HG02970 (cell line): ENCODE data around the gene GNG12.
"Not testable (repeated sequence)": the region's sequence is repeated elsewhere in the genome, so short reads cannot be mapped to it uniquely, and the experiment has no call there.

Experiments
- ATAC-seq: cut with Tn5 transposase; IDR thresholded peaks from one replicate; pipeline ENCODE4 v1.9.1; 2021; ENCODE audit warnings: mild to moderate bottlenecking, moderate library complexity, moderate number of reproducible peaks; ENCODE audit not compliant: unreplicated experiment, low FRiP score

GNG12 gene

DNA sequence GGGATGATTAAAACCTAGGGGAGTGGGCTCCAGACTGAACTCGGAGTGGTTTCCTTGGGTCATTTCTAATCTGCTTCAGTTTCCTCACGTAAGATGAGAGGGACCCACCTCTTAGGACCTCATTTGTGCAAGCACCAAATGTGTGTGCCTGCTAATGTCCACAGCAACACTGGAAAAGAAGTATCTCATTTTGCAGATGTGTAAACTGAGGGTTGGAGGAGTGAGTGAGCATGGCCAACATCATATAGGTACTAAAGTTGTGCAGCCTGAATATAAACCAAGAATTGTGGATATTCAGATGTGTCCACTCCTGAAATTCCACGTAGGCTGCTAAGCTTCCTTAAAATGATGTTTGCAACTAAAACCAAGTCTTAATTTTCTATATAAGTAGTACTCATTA is 96.5 kb downstream of the GNG12 start:
- no peak for ATAC-seq

DNA sequence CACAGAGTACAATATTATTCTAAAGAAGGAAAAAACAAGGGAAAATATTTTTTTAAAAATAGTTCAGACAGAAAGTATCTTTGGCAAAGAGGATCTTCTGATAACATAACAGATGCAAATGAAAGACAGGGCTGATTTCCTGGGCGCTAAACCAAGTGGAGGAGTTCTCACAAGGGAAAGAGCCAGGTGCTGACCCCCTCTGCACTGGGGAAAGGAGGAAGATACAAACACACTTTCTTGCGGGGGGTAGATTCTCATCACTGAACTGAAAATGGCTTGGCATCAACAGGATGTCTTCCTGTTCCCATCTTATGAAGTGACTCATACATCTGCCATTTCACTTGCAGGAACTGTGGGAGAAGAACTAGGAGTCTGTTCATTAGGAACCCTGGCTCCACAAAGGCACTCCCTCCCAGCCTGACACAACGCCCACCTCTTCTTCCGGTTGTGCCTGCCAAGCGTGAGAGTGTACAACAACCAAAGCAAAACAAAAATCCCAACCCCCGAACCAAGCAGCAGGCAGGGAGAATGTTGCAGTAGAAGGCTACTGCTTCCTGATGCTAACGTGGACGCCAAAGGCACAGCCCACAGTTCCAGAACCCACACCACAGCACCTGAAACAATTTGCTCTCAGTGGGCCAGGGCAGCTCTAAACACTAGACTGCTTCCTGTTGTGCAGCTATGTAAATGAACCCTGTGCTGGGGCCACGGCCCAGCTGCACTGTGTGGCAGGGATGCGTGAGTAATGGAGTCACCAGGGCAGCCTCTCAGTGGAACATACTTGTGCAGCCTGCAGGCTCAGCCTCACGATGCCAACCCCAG is 97.2 kb downstream of the GNG12 start:
- peak; percentile 91 for ATAC-seq

DNA sequence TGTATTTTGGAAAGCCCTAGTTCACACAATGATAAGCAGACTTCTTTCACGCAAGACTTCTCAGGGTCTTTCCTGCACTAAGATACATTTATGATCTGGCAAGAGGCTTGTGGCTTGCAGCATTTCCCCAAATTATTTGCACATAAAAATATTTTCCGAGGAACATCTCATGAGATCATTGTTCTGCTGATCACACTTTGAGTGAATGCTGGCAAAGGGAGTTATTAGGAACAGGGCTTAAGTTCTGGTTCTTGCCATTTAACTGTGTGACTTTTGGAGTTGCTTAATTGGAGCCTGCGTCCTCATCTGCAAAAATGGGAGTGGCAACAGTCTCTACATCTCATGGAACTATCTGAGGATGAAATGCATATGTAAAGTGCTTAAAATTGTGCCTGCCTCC is 98.1 kb downstream of the GNG12 start:
- no peak for ATAC-seq

GRCh38 chr1:67734323-67734690 is 99.0 kb downstream of the GNG12 start:
- ATAC-seq: no peak

DNA sequence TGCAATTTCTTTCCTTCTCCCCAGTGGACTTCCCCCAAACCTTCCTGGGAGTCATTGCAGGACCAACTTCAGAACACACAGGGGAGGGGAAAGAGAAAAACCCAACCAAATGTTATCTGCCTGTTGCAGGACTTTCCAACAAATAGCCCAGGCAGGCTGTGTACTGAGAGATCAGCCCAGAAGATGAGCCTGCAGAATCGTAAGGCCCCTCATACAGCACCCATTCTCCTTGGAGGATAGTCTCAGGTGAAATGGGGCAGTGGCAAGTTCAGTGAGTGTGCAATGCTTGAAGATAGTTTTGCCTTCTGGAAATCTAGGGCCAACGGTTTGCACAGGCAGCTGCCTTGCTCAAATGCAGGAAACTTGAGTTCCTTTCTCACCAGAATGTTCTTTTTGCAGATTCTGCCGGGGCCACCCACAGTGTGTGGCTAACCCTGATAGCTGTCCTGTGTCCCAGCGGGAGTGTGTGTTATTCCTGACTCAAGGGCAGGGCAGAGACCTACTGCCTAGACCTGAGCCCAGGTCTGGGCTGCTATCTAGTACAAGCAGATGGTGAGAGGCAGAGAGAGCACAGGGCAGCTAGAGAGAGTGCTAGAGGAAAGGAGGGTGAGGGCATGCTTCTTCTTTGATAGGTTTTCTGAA is 99.5 kb downstream of the GNG12 start:
- ATAC-seq: no peak

GRCh38 chr1:67732750-67733151 is 100.5 kb downstream of the GNG12 start:
- ATAC-seq: no peak

DNA sequence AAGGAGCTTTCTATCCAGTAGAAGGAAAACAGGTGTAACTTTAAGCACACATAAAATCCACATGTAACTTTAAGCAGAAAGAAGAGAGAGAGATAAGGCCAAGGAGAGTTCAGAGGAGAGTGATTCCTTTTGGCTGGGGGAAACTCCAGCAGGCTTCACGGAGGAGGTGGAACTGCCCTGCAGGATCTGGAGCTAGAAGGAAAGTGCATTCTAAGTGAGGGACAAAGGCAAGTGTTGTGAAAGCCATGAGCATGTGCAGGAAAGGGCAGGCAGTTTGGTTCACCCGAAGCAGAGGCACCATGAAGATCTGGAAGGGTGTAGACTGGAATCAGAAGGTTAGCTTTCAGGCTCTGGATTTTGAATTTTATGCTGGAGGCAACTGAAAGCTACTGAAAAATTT is 101.9 kb downstream of the GNG12 start:
- no peak for ATAC-seq

DNA sequence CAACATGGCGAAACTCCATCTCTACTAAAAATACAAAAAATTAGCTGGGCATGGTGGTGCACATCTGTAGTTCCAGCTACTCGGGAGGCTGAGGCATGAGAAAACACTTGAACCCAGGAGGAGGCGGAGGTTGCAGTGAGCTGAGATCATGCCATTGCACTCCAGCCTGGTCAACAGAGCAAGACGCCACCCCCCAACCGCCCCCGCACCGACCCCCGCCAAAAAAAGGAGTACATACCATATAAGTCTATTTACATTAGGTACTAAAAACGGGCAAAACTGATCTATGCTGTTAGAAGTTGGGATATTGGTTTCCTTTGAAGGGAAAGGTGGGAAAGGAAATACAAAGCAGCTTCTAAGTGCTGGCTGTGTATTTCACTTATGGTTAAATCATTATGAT is 103.0 kb downstream of the GNG12 start:
- ATAC-seq: not testable (repeated sequence)

- no peak for ATAC-seq
Observed at GRCh38 chr1:67729872-67730271, 103.4 kb downstream of the GNG12 start.

DNA sequence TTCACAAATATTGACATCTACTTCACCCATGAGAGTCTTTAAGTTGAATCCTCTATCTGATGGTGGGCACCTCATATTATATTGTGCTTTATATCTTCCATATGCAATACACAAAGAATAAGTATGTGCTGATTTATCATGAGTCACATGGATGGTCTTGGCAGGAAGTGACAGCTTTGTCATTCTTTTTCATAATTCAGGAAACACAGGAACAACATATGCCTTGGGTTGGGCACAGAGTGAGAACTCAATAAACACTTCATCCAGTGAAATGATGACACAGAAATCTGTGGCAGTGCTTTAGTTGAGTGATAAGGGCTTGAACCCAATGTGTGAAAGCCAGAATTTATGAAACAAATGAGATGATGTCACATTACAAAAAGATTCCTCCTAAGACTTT is 107.0 kb downstream of the GNG12 start:
- no peak for ATAC-seq

DNA sequence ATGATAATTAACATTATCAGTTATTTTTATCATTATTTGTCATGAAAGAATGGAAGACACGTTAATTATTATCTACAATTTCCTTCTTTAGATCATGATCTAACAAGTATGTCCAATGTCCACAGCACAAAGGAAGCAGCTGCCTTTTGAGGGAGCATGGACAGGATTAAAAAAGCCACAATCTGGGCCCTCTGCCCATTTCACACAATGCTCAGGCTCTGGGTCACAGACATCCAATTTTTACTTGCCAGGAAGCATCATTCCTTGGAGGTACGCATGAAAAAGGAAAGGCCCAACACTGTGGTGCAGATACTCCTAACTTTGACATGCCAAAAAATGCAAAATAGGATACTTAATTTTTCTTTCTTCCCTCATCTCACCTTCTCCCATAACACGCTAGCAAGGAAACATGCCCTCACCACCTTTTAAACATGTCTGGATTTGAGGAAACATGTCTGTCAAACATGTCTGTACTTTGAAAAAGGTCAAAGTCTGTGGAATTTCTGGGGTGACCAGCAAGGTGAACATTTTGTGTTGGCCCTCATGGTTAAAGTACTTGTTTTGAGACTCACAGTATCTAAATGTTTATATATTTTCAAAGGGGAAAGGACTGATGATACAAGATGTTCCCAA is 108.2 kb downstream of the GNG12 start:
- ATAC-seq: no peak

- peak; percentile 56 for ATAC-seq
Observed at GRCh38 chr1:67723620-67724019, 109.6 kb downstream of the GNG12 start.

DNA sequence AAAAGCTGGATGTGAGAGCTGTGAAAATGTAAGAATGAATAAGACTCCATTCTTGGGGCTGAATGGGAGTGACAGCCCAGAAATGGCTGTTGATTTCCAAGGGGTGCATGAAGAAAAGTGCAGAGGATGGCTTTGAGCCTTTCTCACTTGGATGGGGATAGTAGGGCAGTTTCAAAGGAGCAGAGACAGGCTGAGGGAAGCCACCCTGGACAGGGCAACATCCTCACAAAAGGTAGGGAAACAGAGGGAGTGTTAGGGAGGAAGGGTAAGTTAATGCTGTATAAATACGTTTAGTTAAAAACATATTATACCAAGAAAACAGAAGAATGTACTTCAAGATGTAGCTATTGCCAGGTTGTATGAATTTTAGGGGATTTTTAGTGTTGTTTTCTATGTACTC is 110.1 kb downstream of the GNG12 start:
- no peak for ATAC-seq

GRCh38 chr1:67722292-67722944 is 110.8 kb downstream of the GNG12 start:
- no peak for ATAC-seq

- ATAC-seq: no peak
Observed at GRCh38 chr1:67721650-67722291, 111.5 kb downstream of the GNG12 start.

DNA sequence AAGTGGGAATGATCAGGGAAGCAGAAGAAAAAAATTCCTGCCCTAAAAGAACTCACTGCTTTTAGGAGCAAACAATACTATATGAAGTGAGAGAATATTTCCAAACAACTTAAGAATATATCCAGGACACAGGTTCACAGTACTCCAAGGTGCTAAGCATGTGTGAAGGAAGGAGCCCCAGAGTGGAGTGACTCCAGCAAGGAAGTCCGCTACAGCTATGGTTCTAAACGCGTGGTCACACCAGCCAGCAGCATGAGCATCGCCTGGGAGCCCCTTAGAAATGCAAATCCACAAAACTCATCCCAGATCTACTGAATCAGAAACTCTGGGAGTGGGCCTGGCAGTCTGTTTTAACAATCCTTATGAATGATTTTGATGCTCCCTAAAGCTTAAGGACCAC is 112.2 kb downstream of the GNG12 start:
- no peak for ATAC-seq

DNA sequence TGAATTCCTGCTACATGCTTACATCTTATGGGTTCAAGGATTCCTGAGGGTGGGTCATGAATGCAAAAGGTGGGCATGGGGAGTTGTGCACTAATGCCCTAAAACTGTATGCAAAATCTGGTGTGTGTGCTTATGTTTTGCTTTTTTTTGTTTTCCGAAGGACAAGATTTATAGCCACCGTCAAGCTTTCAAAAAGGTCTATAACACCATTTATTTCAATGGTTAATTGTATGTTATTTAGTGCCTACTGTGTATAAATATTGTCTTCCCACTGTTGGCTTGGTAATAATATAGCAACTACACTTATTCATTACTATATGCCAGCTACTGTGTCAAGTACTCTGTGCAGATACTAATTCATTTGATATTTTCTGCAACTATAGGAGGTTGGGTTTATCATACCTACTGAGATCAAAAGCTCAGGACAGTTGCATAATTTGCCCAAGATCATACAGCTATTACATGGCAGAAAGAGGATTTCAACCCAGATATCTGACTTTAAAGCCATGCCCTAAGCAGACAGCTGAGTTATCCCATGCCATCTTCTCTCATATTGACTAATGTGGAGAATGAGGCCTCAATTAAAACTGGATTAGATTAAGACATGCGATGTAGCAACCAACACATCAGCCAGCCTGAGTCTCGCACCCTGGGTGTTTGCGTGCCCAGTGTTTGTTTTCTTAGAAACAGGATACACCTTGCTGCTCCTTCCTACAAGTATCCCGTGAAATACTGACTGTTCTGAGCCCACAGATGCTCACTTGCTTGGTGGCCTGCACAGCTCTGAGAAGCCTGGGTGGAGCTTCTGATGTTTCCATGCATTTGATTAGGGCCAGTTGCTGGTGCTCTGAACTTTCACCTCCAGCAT is 113.7 kb downstream of the GNG12 start:
- ATAC-seq: no peak

- no peak for ATAC-seq
Observed at GRCh38 chr1:67717876-67718275, 115.4 kb downstream of the GNG12 start.

- ATAC-seq: no peak
Observed at GRCh38 chr1:67716800-67717199, 116.5 kb downstream of the GNG12 start.

DNA sequence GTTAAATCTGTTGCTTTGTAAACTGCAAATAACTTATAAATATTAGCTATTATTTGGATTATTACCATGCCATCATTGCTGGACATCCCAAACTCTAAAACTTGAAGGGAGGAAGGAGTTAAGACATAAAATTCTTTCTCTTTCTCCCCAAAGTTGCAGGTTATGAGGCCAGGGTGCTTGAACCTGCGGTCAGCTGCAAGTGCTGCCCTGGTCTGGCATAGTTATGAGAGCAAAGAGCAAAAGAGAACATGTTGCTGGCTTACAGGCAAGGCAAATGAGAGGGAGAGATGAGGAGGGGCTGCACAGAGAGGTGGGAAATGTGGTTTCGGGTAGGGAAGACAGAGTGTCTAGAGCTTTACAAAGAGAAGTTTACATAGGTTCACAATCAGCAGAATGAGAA is 117.4 kb downstream of the GNG12 start:
- no peak for ATAC-seq
